Smooth muscle cell (in vitro differentiated cells): ENCODE data around the gene CCDC158. TPM values are rescaled to one million over a fixed set of nuclear protein-coding genes. Genes with fewer than 3 reads are reported as not detected.

Experiments used
- DNase-seq: peaks from one replicate; lab custom pipeline; 2025; ENCODE audit not compliant: unreplicated experiment; lab: John Stamatoyannopoulos, UW
- H2AFZ ChIP-seq: fragments of 200-600 bp; sonication (generic); 2 replicates; pipeline ENCODE4 v1.6.0; 2016; ENCODE audit warnings: antibody characterized with exemption, low read depth, mild to moderate bottlenecking
- H3F3A ChIP-seq: fragments of 200-600 bp; sonication (generic); 2 replicates; pipeline ENCODE4 v1.6.0; 2017; ENCODE audit warnings: antibody characterized with exemption, low read depth
- H3K27ac ChIP-seq: fragments of 200-600 bp; sonication (generic); 2 replicates; pipeline ENCODE4 v1.5.1; 2016; ENCODE audit warnings: low read depth, mild to moderate bottlenecking
- H3K27me3 ChIP-seq: fragments of 200-600 bp; sonication (generic); 2 replicates; pipeline ENCODE4 v1.6.1; 2016; ENCODE audit warnings: low read depth, mild to moderate bottlenecking
- H3K36me3 ChIP-seq: fragments of 200-600 bp; sonication (generic); 2 replicates; pipeline ENCODE4 v1.5.1; 2016; ENCODE audit warnings: low read depth
- H3K4me1 ChIP-seq: fragments of 200-600 bp; sonication (generic); 2 replicates; pipeline ENCODE4 v1.5.1; 2016; ENCODE audit warnings: low read depth
- H3K4me2 ChIP-seq: fragments of 200-600 bp; sonication (generic); 2 replicates; pipeline ENCODE4 v1.6.0; 2016; ENCODE audit warnings: mild to moderate bottlenecking
- H3K4me3 ChIP-seq: fragments of 200-600 bp; sonication (generic); 2 replicates; pipeline ENCODE4 v1.5.1; 2016; ENCODE audit warnings: mild to moderate bottlenecking
- H3K79me2 ChIP-seq: fragments of 200-600 bp; sonication (generic); 2 replicates; pipeline ENCODE4 v1.6.0; 2016; ENCODE audit warnings: low read depth, mild to moderate bottlenecking
- H3K9ac ChIP-seq: fragments of 200-600 bp; sonication (generic); 2 replicates; pipeline ENCODE4 v1.6.0; 2016; ENCODE audit warnings: low read depth
- H3K9me3 ChIP-seq: fragments of 200-600 bp; sonication (generic); replicated peaks from 2 replicates; pipeline ENCODE4 v1.5.1; 2016; ENCODE audit warnings: low read depth
- H4K20me1 ChIP-seq: fragments of 200-600 bp; sonication (generic); 2 replicates; pipeline ENCODE4 v1.6.0; 2016; ENCODE audit warnings: low read depth
- CTCF ChIP-seq: fragments of 200-600 bp; sonication (generic); IDR thresholded peaks from 2 replicates; pipeline ENCODE4 v1.5.1; 2017; ENCODE audit warnings: borderline replicate concordance, mild to moderate bottlenecking, antibody characterized with exemption; ENCODE audit not compliant: insufficient read depth, poor library complexity, severe bottlenecking
- WGBS: methylation state at CpG from one replicate; pipeline ENCODE4 v1.1.7; 2016; ENCODE audit warnings: low lambda C conversion rate; 5-methylcytosine and 5-hydroxymethylcytosine counted together
- polyA plus RNA-seq: library from polyadenylated mRNA; unstranded; fragments of >200 nt; fragmentation: Nextera tagmentation; extraction: Ambion mirVana; gene quantifications from 2 replicates; pipeline ENCODE4 v1.2.1, GENCODE V29; 2016
- total RNA-seq: library from RNA; depleted of rRNA; stranded (reverse); fragments of >200 nt; gene quantifications from 2 replicates; pipeline ENCODE4 v1.2.3, GENCODE V29; 2014

Gene CCDC158
- total and polyA plus RNA-seq, 2 experiments from 2014 or later: not detected

GRCh38 chr4:76374798-76375197 is 46.1 kb downstream of the CCDC158 start:
- no peaks in the 10 kb centered on the region for H3K27me3 ChIP-seq
- no peak overlapping the region for H2AFZ ChIP-seq
- no peak overlapping the region for H3K9ac ChIP-seq
- no peaks in the 10 kb centered on the region for H3K9me3 ChIP-seq
- peaks cover 4% of the 10 kb centered on the region for H3K4me1 ChIP-seq
- H4K20me1 ChIP-seq: no peaks in the 10 kb centered on the region
- H3K4me3 ChIP-seq: no peak overlapping the region
- WGBS: 74% methylated on average over 1 of the region's 1 CpG
- H3F3A ChIP-seq: no peaks in the 10 kb centered on the region
- H3K4me2 ChIP-seq: no peak overlapping the region
- H3K79me2 ChIP-seq: no peaks in the 10 kb centered on the region
- no peak for TF ChIP-seq CTCF
- H3K36me3 ChIP-seq: no peaks in the 10 kb centered on the region
- DNase-seq: no peak
- no peak overlapping the region for H3K27ac ChIP-seq

- Histone ChIP-seq H3K27ac (no peak overlapping the region), H3K4me2 (no peak overlapping the region), H2AFZ (no peak overlapping the region), H3K79me2 (no peaks in the 10 kb centered on the region), H3K36me3 (no peaks in the 10 kb centered on the region), H3K4me1 (peaks cover 4% of the 10 kb centered on the region), H4K20me1 (no peaks in the 10 kb centered on the region), H3K9me3 (no peaks in the 10 kb centered on the region), H3K4me3 (no peak overlapping the region), H3K9ac (no peak overlapping the region), H3F3A (no peaks in the 10 kb centered on the region), H3K27me3 (no peaks in the 10 kb centered on the region)
- 86% methylated on average over 6 of the region's 6 CpGs for WGBS
- no peak for DNase-seq
- TF ChIP-seq CTCF: no peak
Observed at GRCh38 chr4:76373919-76374552, 46.9 kb downstream of the CCDC158 start.

GRCh38 chr4:76366737-76367136 is 54.2 kb downstream of the CCDC158 start:
- DNase-seq: no peak
- Histone ChIP-seq H3K4me2 (no peak overlapping the region), H3K36me3 (no peaks in the 10 kb centered on the region), H3K79me2 (no peaks in the 10 kb centered on the region), H4K20me1 (no peaks in the 10 kb centered on the region), H3F3A (no peaks in the 10 kb centered on the region), H2AFZ (no peak overlapping the region), H3K9me3 (no peaks in the 10 kb centered on the region), H3K9ac (no peak overlapping the region), H3K4me3 (no peak overlapping the region), H3K27me3 (no peaks in the 10 kb centered on the region), H3K4me1 (no peaks in the 10 kb centered on the region), H3K27ac (no peak overlapping the region)
- 92% methylated on average over 4 of the region's 4 CpGs for WGBS
- no peak for TF ChIP-seq CTCF

- DNase-seq: no peak
- Histone ChIP-seq H4K20me1 (no peaks in the 10 kb centered on the region), H3K79me2 (no peaks in the 10 kb centered on the region), H3K36me3 (no peaks in the 10 kb centered on the region), H3K4me3 (no peak overlapping the region), H3K27ac (no peak overlapping the region), H3K9ac (no peak overlapping the region), H3K9me3 (no peaks in the 10 kb centered on the region), H3K27me3 (no peaks in the 10 kb centered on the region), H3F3A (no peaks in the 10 kb centered on the region), H2AFZ (no peak overlapping the region), H3K4me2 (no peak overlapping the region), H3K4me1 (no peaks in the 10 kb centered on the region)
- TF ChIP-seq CTCF: no peak
- WGBS: 87% methylated on average over 3 of the region's 3 CpGs
Observed at GRCh38 chr4:76365636-76366035, 55.3 kb downstream of the CCDC158 start.
